Endothelial cell of umbilical vein (primary cell): ENCODE results near the gene GPR160.

Experiments
- CTCF ChIP-seq, 2 donors: IDR thresholded peaks; 1 replicate in 1 of 2; 2 replicates in 1 of 2; pipeline ENCODE4 v1.5.1; 2011; ENCODE audit warnings: low read length in 2 of 2, mild to moderate bottlenecking in 2 of 2, moderate library complexity in 2 of 2, control low read depth in 1 of 2, inconsistent platforms in 1 of 2, low read depth in 1 of 2; ENCODE audit not compliant: insufficient read depth in 1 of 2; ENCODE audit errors: extremely low read depth in 1 of 2
- EZH2 ChIP-seq: IDR thresholded peaks from 2 replicates; pipeline ENCODE4 v1.6.1; 2012; ENCODE audit warnings: borderline replicate concordance, low read depth, mild to moderate bottlenecking, moderate library complexity, low read length, inconsistent platforms; ENCODE audit not compliant: severe bottlenecking
- FOS ChIP-seq: IDR thresholded peaks from 2 replicates; pipeline ENCODE4 v1.6.1; 2011; ENCODE audit warnings: mild to moderate bottlenecking, low read length, moderate library complexity, borderline replicate concordance; ENCODE audit not compliant: insufficient read depth
- MYC ChIP-seq: IDR thresholded peaks from one replicate; pipeline ENCODE4 v1.6.1; 2011; ENCODE audit warnings: mild to moderate bottlenecking, low read depth, low read length

DNA sequence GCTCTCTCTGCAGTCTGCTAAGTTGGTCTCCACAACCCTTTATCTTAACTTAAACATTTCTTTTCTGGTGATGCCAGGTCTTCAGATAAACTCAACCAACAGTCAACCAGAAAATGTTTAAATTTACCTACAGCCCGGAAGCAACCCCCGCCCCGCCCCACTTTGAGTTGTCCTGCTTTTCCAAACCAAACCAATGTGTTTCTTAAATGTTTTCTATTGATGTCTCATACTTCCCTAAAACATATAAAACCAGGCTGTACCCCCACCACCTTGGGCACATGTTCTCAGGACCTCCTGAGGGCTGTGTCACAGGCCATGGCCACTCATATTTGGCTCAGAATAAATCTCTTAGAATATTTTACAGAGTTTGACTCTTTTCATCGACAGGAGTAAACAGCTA is 13.2 kb upstream of the GPR160 start:
- TF ChIP-seq EZH2 (no peak), FOS (no peak), CTCF (IDR thresholded peaks at IDR 0.05; ENCODE audit: extremely low read depth in 1 of 2, insufficient read depth in 1 of 2, low read depth in 1 of 2, low read length in 2 of 2) (no peak), MYC (no peak)
